ENCODE measurements around the gene DENND1A.

DENND1A gene

DNA sequence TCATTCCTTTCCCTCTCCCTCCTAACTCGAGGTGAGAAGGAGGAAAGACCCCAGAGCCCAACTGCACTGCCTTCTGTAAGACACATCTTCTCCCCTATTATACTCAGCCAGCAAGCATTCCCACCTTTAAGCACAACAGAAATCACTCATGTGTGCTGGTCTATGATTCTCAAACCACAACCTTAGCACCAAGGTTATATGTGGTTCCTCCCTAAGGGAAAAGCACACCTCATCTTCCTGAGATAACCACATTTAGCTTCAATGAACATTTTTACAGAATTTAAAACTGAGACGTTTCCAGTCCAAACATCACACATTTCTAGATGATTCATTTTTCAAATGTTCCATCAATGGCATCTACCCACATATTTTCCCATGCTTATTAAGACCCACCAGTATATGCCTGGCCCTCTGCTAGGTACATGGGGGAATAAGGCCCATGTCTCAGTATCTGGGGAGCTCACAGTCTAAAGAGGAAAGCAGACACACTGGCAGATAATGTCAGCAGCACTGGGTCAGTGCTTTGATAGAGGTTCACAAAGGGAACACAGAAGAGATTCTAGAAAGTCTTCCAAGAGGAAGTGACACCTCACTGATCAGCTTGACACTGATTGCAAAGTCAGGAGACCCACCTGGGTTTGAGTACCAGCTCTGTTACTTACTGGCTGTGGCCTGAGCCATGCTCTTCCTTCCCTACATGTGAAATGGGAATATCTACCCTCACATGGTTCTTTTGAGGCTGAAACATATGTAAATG lies 245.4 kb downstream of the DENND1A start:
- no peak for DNase-seq (ENCODE audit: low read depth)

DNA sequence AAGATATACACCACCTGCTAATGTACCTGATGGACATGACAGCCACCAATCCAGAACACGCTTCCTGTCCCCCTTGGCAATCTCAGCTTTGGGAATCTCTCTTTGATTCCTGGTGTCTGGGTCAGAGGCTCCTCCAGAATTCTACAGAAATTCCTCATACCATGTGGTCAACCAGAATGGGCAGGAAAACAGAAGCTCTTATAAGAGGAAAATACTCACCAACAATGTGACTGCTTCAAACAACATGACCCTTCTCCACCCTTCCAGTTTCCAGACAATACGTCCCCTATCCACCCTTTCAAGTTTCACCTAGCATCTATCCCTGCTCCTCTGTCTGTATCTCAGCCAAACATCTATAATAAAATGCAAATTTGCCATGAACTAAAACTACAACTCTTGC lies 247.2 kb downstream of the DENND1A start:
- no peak for DNase-seq (ENCODE audit: low read depth)

DNA sequence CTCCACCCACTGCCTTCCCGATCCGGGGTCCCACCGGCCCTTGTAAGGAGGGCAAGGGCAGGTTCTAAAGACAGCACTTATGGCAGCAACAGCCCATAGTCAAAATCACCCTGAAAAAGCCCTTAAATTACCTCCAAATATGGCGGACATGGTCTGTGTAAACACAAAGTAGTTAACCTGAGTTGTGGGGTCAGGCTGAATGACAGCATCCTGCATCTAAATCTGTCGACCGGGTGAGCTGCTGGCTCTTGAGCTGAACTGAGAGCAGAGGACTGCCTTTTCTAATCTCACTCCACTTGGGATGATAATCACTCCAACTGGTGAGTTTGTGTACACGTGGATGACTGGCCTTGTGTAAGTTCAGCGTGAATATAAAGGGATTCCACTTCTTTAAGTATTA lies 249.6 kb downstream of the DENND1A start:
- DNase-seq (ENCODE audit: low read depth), result no peak

DNA sequence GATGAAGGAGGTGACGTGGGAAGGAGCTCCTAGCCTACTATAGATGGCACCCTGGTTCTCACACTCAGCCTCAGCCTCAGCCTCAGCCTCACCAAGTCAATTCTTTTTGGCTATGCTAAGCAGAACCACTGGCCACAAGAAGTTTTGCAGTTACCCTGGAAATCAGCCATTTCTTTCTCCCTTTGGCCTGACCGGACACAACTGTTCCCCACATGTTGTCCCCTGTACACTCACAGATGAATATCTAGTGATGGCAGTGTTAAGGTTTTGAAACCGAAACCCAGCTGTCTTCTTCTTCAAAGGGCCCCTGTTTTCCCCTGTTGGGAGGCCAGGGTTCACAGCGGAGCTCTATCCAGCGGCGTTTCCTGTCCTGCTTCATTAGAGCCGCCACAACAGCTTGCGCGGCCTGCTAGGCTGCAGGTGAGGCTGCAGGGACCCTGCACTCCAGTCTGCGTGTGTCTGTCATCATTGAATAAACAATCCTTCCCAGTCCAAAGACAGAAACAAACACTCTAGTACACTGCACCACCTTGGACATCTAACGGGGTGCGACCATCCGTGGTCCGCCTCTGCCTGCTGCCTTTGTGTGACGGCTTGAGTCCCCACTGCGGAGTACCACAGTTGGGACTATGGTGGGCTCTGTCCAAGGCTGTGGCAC lies 250.5 kb downstream of the DENND1A start:
- DNase-seq (ENCODE audit: low read depth), result no peak

DNA sequence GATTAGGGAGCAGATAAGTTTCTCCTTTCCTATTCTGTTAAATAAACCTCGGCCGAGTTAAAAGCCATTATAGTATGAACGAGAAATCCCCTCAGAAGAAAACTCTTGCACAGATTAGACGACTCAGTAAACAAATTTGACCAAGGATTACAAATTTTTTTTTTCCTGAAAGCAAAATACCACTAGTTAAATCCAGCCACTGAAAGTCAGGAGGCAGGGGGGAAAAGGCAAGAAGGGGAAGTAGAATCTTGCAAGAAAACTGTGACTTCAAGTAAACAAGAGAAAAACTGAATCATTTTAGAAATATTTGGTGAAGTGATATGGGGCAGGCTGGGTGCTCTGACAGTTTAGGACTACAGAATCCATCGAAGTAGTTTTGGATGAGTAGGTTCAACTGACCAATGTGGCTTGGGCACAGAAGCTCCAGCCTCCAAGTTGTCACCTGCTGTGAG lies 251.0 kb downstream of the DENND1A start:
- no peak for DNase-seq (ENCODE audit: low read depth)

DNA sequence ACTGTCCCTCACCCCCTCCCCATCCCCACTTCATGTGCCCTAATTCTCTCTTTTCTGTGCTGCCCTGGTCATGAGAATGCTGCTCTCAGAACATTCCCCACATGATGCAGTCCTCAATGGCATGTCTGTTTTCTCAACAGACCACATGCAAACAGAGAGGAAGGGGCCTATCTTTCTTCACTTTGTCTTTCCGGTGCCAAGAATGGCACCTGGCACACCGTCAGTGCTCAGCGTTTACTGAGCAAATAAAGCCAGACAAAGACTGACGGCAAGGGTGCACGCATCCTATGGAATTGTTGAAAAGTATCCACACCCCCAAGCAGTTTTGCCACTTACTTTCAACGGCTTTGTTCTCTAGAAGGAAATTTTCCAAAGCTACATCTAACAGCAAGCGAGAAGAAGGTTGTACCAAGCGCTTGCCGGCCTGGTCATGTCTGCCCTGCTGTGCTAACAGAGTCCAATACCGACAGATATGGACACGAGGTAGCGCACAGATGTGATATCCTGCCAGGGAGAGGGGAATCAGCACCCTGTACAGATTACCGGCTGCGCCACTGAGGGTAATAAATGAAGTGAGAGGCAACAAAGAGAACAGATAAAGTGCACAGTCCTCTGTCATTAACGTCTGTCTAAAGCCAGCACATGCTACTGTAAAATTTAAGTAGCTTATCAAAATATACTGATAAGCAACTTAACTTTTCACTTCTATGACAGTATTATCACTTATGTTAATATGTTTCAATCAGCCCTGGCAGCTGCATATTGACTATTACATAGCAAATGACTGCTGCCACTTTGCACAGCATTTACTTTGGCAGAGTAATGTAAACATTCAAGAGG lies 251.7 kb downstream of the DENND1A start:
- no peak for DNase-seq (ENCODE audit: low read depth)

DNA sequence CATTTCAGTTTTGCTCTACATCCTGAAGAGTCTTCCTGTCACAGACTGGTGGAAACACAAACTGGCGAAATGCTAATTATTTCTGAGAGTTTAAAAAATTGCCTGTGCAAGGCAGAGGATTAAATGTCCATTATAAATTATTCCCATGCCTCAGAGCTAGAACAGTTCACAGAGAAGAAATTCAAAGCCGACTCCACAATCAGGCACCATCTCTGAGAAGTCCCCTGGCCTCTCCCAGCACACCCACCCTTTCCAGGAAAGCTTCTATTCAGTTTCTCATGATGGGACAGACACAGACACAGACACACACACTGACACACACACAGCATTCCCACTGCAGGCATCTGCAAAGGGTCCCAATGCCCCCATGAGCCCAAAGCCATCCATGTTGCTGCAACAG lies 253.1 kb downstream of the DENND1A start:
- no peak for DNase-seq (ENCODE audit: low read depth)

DNA sequence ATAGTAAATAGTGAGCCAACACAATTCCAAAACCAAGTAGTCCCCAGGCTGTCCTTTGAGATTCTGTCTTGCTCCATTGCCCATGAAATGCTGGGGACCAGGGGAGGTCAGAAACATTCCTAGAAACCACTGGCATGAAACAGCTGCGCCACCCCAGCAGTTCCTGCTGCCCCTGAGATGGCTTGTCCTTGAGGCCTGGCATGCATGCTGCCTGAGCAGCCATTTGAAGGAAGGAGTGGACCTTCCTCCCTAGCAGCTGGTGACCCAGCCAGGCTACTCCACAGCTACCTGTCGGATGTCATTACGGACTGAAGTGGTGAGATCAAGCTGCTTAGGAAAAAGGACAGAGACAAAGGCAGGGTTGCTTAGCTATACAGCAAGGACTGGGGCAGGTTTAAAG lies 260.6 kb downstream of the DENND1A start:
- no peak for DNase-seq (ENCODE audit: low read depth)

DNA sequence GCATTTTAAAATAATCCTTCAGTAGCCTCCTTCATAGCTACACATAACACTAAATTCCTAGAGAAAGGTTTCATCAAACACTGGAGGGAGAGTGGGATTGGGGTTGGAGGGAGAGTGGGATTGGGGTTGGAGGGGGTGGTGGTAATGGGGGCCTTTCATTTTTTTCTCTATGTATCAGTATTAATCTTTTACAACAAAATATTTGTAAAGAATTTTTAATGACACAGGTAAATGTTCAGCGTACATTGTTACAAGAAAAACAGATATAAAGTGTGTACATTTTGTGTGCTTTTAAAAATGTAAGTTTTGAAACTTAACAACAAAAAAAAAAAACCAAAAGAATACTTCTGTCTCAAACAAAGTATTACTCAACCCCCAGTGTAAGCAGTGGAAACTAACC lies 266.4 kb downstream of the DENND1A start:
- no peak for DNase-seq (ENCODE audit: low read depth)

DNA sequence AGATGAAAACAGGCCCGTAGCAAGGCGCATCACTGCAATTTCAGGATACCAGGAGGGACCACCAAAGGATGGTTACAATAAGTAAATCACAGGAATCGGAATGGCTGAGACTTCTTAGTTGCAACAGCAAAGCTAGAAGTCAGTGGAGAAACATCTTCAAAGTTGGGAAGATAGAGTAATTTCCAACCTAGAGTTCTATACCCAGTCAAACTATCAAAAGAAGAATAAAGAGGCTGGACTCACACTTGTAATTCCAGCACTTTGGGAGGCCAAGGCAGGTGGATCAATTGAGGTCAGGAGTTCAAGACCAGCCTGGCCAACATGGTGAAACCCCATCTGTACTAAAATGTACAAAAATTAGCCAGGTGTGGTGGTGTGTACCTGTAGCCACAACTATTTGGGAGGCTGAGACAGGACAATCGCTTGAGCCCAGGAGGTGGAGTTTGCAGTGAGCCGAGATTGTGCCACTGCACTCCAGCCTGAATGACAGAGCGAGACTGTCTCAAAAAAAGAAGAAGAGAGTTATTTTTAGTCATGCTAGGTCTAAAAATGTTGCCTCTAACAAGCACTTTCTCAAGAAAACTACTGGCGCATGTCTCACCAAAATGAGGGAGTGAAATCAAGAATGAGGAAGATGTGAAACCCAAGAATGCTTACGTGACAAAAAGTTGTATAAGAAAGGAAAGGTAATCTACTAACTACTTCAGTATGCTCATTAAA lies 267.7 kb downstream of the DENND1A start:
- DNase-seq (ENCODE audit: low read depth), result no peak

DNA sequence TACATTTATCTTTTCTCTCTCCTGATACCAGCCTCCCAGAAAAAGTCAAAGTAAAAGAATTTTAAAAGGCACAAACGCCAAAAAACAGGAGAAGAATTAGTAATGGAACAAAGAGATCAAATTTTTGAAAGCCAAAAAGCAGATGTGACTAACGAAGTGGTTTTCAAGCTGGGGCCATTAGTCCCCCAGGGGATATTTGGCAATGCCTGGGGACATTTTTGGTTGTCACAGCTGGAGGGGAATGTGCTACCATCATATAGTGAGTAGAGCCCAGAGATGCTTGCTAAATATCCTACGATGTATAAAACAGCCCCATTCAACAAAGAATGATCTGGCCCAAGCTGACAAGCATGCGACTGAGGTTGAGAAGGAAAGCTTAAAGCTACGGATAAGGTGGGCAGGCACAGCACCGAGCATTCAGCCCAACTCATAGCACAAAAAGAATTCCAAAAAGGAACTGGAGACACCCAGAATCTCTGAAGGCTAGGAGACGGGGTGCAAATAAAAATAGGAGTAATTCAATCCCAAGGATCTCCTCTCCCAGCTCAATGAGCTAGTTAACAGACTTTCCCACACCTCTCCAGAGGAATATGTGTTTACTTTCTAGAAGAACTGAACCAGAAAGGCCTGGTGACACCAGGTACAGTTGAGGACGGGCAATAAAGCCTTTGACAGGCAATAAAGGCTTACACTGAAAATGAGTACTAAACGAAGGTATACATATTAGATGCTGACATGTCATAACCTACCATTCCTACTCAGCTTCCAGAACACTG lies 269.0 kb downstream of the DENND1A start:
- DNase-seq (ENCODE audit: low read depth), result no peak

DNA sequence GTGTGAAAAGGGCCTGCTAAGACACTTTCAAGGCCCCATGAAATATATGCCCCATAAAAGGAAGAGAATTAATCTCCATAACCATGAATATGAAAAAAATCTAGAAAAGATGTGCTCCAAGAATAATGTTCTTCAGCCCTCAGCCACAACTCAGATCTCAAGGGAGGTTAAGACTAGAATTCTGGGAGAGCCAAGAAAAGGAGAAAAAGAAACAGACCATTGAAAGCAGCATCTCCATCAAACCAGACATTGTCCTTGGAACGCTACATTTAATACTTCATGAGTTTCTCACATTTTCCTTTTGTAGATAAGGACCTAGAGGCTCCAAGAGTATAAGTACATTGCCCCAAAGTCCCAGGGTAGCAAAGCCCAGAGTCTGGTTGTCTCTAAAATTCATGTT lies 270.6 kb downstream of the DENND1A start:
- no peak for DNase-seq (ENCODE audit: low read depth)

DNA sequence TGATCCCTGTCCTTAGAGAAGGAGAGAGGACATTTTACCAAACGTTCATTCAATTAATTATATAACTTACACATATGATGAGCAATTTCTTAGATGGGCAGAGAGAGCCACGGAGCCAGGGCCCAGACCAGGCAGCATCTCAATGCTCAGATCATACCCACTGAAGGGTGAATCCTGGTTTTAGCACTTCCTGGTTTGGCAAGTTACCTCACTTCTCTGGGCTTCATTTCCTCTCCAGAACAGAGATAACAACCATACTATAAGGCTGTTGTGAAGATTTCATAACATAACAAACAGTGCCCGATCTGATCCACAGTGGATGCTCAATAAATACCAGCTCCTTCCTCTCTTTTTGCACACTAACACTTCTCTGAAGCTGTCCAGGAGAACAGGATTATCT lies 271.1 kb downstream of the DENND1A start:
- no peak for DNase-seq (ENCODE audit: low read depth)

DNA sequence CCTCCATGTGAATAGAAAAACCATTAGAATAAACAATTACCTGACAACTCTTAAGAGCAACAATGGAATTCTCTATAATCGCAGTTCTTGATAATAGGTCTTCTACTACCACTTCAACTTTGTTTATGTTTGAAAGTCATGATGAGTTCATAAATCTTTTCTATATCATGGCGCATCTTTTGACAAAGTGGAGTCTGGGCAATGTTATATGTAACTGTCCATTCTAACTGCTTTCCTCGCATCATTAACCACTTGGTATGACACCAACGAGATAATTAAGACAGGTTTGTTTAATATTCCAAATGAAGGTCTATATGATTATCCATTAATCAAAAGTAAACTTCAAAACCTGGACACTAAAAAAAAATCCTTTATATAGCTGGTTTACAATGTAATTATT lies 272.0 kb downstream of the DENND1A start:
- DNase-seq (ENCODE audit: low read depth), result no peak

DNA sequence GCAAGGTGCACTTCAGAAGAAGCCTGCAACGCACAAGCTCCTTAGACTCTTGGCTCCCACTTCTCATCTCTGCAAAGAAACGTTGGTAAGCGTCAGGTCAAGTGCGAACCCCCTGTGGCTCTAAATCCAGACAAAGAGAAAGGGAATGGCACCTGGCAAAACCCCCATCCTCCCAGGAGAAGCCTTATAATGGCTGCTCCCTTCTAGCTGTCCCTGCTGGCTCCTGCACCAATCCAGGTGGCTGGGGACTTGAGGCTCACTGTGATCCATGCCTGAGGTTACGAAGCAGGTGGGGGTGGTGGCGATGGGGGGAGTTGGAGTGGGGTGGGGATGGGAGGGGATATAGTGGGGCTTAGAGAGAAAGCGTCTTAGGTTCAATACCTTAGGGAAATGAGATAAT lies 272.8 kb downstream of the DENND1A start:
- no peak for DNase-seq (ENCODE audit: low read depth)

DNA sequence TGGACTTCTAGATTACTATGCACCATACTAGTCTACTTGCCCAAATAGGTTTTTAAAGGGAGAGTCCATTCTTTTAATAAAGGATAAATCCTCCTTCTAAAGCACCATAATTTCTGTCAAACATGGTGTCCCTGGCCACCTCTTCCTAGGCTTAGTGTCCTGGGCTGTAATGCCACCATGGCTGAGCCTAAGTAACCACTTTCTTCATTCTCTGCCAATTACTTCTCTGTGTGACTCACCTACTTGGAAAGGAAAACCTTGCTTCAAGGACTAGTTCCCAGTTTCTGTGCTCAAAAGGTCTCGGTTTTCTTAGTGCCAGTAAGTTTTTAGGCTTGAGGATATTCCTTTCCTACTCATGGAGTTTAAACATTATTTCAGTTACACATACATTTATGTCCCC lies 273.4 kb downstream of the DENND1A start:
- no peak for DNase-seq (ENCODE audit: low read depth)

DNA sequence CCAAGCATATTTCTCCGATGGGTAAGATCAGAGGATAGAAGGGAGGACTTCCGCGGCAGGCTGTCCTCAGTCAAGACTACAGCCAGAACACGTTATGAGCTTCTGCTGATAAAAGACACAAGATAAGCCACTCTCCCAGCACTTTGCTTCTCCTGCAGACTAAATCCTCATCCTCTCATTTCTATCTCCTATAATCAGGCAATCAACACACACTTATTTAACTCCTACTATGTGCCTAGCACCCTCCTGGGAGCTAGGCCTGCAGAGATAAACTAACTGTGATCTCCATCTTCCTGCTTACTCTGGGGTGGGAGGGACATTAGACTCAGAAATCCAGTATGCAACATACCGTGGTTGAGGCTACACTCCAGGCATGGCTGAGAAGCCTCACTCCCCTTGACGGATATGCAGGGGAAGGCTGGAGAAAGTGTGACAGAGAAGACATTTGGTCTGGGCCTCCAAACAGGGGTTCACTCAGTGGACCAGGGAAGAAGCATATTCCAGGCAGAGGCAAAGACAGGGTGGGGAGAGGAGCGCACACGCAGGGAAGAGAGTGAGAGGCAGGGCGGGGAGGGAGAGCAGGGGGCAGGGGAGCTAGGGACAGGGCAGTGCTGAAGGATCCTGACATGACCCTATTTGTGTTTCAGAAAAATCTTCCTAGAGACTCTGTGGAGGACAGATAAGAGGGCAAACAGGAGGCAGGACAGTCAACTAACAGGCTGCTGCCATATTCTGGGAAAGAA lies 274.1 kb downstream of the DENND1A start:
- no peak for DNase-seq (ENCODE audit: low read depth)

DNA sequence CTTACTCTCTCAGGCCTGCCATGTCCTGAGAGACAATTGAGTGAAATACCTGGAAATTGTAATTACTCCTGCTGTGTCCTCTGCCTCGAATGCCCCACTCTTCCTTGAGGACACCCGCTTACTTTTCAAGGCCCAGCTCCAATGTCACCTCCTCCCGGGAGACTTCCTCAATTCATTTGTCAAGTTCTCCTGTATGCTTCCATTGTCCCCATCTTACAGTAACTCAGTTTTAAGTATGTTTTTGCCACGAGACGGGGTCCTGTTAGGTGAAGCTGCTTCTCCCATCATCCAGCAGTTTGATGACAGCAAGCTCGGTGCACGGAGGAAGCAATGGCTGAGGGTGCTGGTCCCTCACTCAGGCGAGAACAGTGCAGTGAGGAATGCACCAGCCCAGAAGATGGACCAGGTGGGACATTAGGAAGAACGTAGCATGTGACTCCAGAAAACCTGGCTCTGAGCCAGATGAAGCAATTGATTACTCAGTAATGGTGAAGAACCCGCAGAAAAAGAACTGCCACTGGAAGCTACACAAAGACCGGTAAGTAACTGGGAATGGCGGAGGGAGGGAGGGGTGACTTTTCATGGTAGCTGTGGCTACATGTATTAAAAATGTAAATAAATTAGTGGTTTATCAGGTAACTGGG lies 274.8 kb downstream of the DENND1A start:
- no peak for DNase-seq (ENCODE audit: low read depth)

DNA sequence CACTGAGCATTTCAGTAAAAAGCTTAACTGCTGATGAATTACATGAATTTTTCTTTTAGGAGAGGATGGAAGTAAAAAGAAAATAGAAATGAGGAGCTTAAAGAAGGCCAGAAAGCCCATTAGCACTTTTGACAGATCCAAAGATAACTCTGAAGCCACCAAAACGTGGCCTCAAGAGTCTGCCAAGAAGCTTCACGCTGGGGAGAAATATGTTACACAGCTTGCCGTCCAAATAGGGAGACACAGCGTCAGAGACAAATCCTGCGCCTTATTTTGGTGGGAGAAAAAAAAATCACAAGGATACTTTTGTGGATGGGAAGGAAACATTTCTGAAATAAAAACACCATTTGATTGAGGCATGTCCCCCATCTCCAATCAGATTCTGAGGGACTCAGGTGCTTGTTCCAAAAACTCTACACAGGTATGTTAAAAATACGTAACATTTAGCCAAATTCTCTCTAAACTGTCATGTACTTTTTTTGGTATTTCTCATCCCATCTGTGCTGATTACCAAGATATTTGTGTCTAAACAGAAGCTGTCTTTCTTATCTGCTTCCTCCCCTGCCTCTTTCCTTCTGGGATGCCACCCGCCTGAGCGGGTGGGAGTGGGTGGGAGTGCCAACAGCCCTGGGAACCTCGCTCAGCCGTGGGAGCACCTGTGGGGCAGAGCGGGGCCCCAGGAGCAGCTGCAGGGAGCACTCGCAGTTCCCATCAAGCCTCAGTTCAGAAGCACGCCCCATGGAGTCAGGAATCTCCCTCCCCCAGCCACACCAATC lies 275.5 kb downstream of the DENND1A start:
- no peak for DNase-seq (ENCODE audit: low read depth)

Measured in stimulated activated CD8-positive, alpha-beta memory T cell treated with anti-CD3 and anti-CD28 coated beads, Interleukin-12 subunit alpha, Interleukin-12 subunit beta, amount 100 ng/mL, for 4 hours (primary cell).